ENCODE data around the gene MS4A18. TPM values are rescaled to one million over a fixed set of nuclear protein-coding genes. Genes with fewer than 3 reads are reported as not detected.
A peak's percentile ranks its signal among the peaks of the same experiment; 100 is the strongest.

The MS4A18 gene
- total and polyA plus RNA-seq, 10 of the 15 experiments (the other 5 are each of a cell fraction or from before 2014, with no cell fraction given): not detected

DNA sequence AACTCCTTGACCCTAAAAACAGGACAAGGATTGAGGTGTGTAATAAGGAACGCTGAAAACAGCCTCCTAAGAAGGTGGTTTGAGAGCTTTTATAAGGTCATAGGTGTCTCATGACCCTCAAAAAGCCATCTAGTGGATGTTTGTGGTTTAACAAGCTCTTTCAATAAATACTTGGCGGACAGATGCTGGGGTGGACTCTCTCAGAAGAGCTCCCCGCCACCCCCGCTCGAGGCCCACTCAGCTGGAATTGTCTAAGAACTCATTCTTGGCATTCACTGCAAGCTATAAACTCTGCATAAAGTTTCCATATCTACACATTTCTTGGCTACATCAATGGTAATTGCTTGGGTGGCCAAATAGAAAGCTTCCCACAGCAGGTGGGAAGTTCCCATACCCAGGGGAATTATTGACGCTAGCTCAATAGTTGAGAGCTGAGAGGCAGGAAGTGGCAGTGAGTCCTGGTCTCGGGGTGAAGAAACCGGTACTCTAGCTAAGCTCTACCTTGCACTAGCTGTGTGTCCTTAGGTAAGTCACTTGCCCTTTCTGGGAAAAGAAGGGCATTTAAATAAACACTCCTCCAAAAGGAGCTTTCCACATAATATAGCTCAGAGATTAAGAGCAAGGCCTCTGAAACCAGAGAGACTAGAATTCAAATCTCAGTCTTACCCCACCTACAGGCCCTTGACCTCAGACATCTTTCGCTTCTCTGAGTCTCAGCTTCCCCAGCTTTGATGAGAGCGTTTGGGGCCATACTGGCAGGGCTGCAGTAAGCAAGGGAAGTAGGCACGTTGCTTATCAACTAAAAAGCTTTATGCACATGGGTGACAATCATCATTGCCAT is 38.6 kb downstream of the MS4A18 start (continued):
- no peak for TF ChIP-seq E2F4 (IDR thresholded peaks at IDR 0.05; ENCODE audit: low read depth, low read length)
- TF ChIP-seq, protein P1, sequence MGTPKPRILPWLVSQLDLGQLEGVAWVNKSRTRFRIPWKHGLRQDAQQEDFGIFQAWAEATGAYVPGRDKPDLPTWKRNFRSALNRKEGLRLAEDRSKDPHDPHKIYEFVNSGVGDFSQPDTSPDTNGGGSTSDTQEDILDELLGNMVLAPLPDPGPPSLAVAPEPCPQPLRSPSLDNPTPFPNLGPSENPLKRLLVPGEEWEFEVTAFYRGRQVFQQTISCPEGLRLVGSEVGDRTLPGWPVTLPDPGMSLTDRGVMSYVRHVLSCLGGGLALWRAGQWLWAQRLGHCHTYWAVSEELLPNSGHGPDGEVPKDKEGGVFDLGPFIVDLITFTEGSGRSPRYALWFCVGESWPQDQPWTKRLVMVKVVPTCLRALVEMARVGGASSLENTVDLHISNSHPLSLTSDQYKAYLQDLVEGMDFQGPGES (IDR thresholded peaks at IDR 0.05): 0 out of 2 replicates have a peak, but pooled peaks have one; percentile 40
- TF ChIP-seq, protein P2, sequence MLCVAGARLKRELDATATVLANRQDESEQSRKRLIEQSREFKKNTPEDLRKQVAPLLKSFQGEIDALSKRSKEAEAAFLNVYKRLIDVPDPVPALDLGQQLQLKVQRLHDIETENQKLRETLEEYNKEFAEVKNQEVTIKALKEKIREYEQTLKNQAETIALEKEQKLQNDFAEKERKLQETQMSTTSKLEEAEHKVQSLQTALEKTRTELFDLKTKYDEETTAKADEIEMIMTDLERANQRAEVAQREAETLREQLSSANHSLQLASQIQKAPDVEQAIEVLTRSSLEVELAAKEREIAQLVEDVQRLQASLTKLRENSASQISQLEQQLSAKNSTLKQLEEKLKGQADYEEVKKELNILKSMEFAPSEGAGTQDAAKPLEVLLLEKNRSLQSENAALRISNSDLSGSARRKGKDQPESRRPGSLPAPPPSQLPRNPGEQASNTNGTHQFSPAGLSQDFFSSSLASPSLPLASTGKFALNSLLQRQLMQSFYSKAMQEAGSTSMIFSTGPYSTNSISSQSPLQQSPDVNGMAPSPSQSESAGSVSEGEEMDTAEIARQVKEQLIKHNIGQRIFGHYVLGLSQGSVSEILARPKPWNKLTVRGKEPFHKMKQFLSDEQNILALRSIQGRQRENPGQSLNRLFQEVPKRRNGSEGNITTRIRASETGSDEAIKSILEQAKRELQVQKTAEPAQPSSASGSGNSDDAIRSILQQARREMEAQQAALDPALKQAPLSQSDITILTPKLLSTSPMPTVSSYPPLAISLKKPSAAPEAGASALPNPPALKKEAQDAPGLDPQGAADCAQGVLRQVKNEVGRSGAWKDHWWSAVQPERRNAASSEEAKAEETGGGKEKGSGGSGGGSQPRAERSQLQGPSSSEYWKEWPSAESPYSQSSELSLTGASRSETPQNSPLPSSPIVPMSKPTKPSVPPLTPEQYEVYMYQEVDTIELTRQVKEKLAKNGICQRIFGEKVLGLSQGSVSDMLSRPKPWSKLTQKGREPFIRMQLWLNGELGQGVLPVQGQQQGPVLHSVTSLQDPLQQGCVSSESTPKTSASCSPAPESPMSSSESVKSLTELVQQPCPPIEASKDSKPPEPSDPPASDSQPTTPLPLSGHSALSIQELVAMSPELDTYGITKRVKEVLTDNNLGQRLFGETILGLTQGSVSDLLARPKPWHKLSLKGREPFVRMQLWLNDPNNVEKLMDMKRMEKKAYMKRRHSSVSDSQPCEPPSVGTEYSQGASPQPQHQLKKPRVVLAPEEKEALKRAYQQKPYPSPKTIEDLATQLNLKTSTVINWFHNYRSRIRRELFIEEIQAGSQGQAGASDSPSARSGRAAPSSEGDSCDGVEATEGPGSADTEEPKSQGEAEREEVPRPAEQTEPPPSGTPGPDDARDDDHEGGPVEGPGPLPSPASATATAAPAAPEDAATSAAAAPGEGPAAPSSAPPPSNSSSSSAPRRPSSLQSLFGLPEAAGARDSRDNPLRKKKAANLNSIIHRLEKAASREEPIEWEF (IDR thresholded peaks at IDR 0.05; ENCODE audit: insufficient replicate concordance, low read depth, low read length): peak; percentile 80
- 0 out of 2 replicates have a peak, but pooled peaks have one; percentile 43 for TF ChIP-seq YY1 (IDR thresholded peaks at IDR 0.05; ENCODE audit: low read depth, low read length)
- peak; percentile 65; the same call in 1 of the 2 replicates for TF ChIP-seq IRF4 (IDR thresholded peaks at IDR 0.05; ENCODE audit: low read depth, low read length)
- TF ChIP-seq NFYB (IDR thresholded peaks at IDR 0.05; ENCODE audit: insufficient read depth, low read depth, low read length): no peak
- TF ChIP-seq, protein P3, sequence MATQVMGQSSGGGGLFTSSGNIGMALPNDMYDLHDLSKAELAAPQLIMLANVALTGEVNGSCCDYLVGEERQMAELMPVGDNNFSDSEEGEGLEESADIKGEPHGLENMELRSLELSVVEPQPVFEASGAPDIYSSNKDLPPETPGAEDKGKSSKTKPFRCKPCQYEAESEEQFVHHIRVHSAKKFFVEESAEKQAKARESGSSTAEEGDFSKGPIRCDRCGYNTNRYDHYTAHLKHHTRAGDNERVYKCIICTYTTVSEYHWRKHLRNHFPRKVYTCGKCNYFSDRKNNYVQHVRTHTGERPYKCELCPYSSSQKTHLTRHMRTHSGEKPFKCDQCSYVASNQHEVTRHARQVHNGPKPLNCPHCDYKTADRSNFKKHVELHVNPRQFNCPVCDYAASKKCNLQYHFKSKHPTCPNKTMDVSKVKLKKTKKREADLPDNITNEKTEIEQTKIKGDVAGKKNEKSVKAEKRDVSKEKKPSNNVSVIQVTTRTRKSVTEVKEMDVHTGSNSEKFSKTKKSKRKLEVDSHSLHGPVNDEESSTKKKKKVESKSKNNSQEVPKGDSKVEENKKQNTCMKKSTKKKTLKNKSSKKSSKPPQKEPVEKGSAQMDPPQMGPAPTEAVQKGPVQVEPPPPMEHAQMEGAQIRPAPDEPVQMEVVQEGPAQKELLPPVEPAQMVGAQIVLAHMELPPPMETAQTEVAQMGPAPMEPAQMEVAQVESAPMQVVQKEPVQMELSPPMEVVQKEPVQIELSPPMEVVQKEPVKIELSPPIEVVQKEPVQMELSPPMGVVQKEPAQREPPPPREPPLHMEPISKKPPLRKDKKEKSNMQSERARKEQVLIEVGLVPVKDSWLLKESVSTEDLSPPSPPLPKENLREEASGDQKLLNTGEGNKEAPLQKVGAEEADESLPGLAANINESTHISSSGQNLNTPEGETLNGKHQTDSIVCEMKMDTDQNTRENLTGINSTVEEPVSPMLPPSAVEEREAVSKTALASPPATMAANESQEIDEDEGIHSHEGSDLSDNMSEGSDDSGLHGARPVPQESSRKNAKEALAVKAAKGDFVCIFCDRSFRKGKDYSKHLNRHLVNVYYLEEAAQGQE (IDR thresholded peaks at IDR 0.05; ENCODE audit: low read depth, low read length): no peak
- TF ChIP-seq BHLHE40 (IDR thresholded peaks at IDR 0.05; ENCODE audit: borderline replicate concordance in 1 of 2, low read depth in 2 of 2, low read length in 1 of 2): no peak; a peak in 1 of 4 replicates
- TF ChIP-seq CREB1 (IDR thresholded peaks at IDR 0.05; ENCODE audit: low read depth): peak; percentile 61
- TF ChIP-seq ETV6 (conservative IDR thresholded peaks at IDR 0.05 in 1 of 2, IDR thresholded peaks at IDR 0.05 in 1 of 2; ENCODE audit: borderline replicate concordance in 1 of 2, low read depth in 1 of 2): no peak
- TF ChIP-seq KDM1A (IDR thresholded peaks at IDR 0.05; ENCODE audit: borderline replicate concordance): no peak
- TF ChIP-seq ATF2 (IDR thresholded peaks at IDR 0.05; ENCODE audit: low read length): peak; percentile 75
- no peak for TF ChIP-seq PAX8 (IDR thresholded peaks at IDR 0.05)
- no peak for TF ChIP-seq NR2C2 (IDR thresholded peaks at IDR 0.05; ENCODE audit: borderline replicate concordance, control insufficient read depth, insufficient read length, low read depth)
